HG03342 (cell line): Measurements from ENCODE around the gene IKZF2.

Experiments
- ATAC-seq: cut with Tn5 transposase; IDR thresholded peaks from one replicate; pipeline ENCODE4 v1.9.1; 2021; ENCODE audit warnings: mild to moderate bottlenecking, moderate library complexity; ENCODE audit not compliant: unreplicated experiment

IKZF2 gene

GRCh38 chr2:213010106-213010779 lies 141.2 kb downstream of the IKZF2 start:
- no peak for ATAC-seq

GRCh38 chr2:213007290-213007838 lies 144.0 kb downstream of the IKZF2 start:
- ATAC-seq = no peak

GRCh38 chr2:213004197-213004821 lies 147.1 kb downstream of the IKZF2 start:
- ATAC-seq = no peak

GRCh38 chr2:213002383-213002782 lies 149.0 kb downstream of the IKZF2 start:
- peak; percentile 39 for ATAC-seq

GRCh38 chr2:213001297-213001910 lies 150.0 kb downstream of the IKZF2 start:
- no peak for ATAC-seq

- ATAC-seq = no peak
Measured at GRCh38 chr2:212998626-212999359, 152.6 kb downstream of the IKZF2 start.

GRCh38 chr2:212997526-212998020 lies 153.8 kb downstream of the IKZF2 start:
- no peak for ATAC-seq

- ATAC-seq = no peak
Measured at GRCh38 chr2:212995920-212996319, 155.5 kb downstream of the IKZF2 start.

GRCh38 chr2:212994976-212995375 lies 156.4 kb downstream of the IKZF2 start:
- ATAC-seq = no peak

- ATAC-seq = no peak
Measured at GRCh38 chr2:212991120-212991519, 160.3 kb downstream of the IKZF2 start.

GRCh38 chr2:212990697-212991096 lies 160.7 kb downstream of the IKZF2 start:
- no peak for ATAC-seq

- no peak for ATAC-seq
Measured at GRCh38 chr2:212987492-212987891, 163.9 kb downstream of the IKZF2 start.

- ATAC-seq = no peak
Measured at GRCh38 chr2:212984129-212984528, 167.3 kb downstream of the IKZF2 start.

GRCh38 chr2:212979799-212980198 lies 171.6 kb downstream of the IKZF2 start:
- no peak for ATAC-seq

- no peak for ATAC-seq
Measured at GRCh38 chr2:212979046-212979612, 172.3 kb downstream of the IKZF2 start.

GRCh38 chr2:212977152-212977551 lies 174.3 kb downstream of the IKZF2 start:
- no peak for ATAC-seq

GRCh38 chr2:212975333-212975732 lies 176.1 kb downstream of the IKZF2 start:
- ATAC-seq = peak; percentile 65

- no peak for ATAC-seq
Measured at GRCh38 chr2:212974692-212975091, 176.7 kb downstream of the IKZF2 start.

GRCh38 chr2:212973347-212973746 lies 178.1 kb downstream of the IKZF2 start:
- no peak for ATAC-seq

GRCh38 chr2:212970132-212970531 lies 181.3 kb downstream of the IKZF2 start:
- ATAC-seq = no peak
